Kidney capillary endothelial cell (primary cell): ENCODE measurements around the gene SHANK3.

Experiments
- DNase-seq: peaks from one replicate; pipeline ENCODE4 v3.0.0-alpha.2; 2018; ENCODE audit warnings: low spot score

The SHANK3 gene

DNA sequence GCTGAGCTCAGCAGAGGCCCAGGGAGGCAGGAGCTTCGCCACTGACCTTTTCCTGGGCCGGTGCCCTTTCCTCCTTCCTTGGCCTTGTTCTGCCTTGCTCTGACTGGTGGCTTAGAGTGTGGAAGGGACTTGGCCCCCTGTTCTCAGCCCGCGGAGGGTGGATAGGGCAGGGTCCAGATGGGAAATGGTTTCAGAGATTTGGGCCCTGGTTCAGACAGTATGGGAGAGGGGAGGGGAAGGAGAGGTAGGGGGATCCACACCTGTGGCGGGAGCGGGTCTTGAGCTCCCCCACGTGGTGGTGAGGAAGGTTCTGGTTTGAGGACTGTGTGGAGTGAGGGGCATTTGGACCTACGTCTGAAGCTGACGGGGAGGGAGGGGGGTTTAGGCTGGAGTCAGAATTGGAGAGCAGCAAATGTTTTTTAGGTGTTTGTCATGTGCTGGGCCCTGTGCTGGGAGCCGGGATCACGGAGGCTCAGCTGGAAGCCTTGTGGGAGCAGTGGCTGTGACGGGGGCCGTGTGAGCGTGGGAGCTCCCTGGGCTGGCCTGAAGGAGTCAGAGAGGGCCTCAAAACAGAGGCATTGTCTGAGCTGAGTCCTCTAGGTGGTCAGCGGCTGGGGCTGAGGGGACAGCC lies 27.2 kb downstream of the SHANK3 start:
- no peak for DNase-seq

DNA sequence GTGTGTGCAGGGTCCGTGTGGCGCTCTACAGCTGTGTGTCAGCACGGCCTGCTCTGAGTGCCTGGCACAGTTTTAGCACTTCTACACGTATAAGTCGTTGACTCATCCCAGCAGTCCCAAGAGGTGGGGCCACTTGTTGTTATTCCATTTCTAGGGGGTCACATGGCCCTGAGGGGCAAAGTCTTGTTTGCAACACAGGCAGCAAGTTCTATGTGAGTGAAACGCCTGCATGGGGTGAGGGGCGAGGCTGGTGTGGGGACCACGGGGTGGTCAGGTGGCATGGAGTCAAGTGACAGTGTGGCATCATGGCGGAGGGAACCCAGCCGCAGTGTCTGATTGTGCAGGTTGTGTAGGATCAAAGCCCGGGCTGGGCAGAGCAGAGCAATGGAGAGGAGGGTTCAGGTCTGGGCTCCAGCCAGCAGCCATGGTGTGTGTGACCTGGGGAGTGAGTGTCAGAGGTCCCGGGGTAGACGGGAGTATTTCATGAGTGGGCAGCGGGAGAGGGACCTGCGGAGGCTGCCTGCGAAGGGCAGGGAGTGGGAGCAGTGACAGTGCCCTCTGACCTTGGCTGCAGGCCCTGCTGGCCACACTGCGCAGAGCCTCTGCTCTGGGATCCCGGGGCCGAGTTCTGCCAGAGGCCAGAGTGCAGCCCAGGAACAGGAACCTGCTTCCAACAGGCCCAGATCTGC lies 27.9 kb downstream of the SHANK3 start:
- DNase-seq: no peak

GRCh38 chr22:50701076-50701419 lies 28.4 kb downstream of the SHANK3 start:
- DNase-seq: no peak

DNA sequence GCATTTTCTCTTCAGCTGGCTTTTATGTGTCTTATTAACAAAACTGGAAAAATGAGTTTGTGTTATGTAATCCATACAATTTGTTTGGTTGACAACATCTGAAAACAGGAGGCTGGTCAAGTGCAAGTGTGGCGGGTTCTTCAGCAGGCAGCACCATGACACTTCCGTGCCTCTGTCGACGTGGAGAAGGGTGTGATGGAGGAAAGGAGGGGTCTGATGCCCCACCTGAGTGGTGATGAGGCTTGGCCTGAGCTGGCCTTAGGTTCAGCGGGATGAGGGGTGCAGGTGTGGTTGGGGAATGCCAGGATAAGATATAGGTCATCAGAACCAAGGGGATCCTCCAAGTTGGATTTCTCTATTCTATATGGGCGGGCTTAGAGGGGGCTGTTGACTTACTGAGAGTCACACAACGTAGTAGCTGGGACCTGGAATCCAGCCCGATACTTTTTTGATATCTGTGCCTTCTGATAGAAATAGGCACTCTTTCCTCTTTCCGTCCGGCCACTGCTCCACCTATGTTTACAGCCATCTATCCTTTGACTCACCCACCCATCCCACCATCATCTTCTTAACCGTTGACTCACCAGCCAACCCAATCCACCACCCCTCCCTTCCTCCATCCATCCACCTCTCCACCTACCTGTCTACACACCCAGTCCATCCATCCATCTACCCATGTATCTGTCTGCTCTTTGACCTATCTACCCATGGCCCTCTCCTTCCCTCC lies 29.0 kb downstream of the SHANK3 start:
- no peak for DNase-seq

- DNase-seq: no peak
These were observed 29.6 kb downstream of the SHANK3 start for GRCh38 chr22:50702261-50702671.

DNA sequence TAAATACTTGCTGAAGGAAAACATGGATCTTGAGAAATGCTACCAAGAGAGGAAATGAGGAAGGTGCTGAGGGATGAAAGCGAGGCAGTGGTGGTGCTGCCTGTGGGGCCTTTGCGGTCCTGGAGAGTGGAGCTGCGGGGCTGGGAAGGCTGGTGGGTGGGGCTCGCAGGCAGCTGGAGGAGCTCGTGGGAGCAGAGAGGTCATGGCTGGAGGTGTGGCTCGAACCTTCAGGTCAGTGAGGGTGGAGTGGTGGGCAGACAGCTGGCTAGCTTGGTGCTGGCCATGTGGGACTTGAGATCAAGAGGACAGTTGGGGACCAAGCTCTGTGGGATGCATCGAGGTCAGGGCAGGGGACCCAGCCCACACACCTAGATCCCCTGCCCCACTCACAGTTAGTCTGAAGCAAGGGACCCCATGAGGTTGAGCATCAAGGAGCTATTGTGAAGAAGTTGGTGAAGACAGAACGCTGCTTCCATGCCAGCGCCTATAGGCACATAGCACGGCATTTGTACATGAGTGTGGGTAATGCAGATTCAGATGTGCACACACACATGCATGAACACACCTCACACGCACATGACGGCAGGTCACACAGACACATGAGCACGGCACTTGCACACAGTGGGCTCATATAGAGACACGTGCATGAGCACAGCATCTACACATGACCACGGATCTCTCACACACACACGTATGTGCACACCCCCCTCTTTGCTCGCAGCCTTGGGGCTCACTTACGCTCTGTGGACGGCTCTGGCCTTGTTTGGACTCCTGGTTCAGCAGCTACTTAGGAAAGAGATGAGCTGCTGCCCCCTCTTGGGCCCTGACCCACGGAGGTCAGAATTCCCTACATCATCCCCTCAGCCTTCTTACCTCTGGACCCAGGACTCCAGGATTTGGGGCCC lies 30.4 kb downstream of the SHANK3 start:
- no peak for DNase-seq

DNA sequence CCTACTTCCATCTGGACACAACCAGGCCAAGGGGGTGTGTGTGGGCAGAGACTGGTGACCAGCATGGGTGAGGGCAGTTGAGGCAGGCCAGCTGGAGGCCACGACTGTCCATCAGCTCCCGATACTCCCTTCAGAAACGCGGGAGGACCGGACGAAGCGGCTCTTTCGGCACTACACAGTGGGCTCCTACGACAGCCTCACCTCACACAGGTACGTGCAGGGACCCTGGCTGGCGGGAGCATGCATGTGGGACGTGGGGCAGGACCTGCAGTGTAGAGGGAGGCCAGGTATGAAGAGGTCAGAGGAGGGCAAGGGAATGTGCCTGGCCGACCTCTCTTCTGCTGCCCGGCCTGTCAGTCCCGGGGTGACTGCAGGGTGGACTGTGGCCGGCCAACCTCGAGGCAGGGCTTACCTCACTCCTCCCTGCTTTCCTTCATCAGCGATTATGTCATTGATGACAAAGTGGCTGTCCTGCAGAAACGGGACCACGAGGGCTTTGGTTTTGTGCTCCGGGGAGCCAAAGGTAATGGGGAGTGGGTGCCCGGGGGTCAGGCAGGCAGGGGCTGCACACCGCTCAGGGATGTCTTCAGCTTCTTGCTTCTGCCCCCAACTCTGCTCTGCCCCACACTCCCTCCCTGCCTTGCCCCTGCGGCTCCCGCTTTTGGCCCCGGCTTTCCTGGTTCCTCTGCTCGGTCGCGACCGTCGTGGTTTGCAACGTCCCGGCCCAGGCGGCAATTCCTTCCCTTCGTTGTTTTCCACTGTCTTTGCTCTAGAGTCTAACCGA lies 31.3 kb downstream of the SHANK3 start:
- no peak for DNase-seq

GRCh38 chr22:50704510-50705218 lies 32.0 kb downstream of the SHANK3 start:
- DNase-seq: no peak

DNA sequence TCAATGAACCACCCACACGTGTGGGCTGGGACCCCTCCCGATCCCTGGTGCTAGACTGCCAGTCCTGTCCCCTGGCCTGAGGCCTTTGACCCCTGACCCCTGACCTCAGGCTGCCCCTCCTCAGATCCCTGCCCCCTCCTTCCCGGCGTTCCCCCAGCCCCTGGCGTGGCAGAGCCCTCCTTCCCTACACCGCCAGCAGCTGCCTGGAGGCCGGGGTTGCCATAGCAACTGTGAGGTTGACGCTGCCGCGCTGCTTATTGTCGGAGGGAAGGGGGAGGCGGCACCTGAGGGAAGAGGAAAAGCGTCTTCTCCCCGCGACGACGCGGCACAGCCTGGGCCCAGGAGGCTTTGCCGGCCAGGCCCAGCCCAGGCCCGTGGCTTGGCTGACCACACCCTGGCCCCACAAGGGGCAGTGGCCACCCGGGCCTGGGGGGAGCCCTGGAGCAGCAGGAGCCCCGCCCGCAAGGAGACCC lies 32.6 kb downstream of the SHANK3 start:
- peak; percentile 65 for DNase-seq

DNA sequence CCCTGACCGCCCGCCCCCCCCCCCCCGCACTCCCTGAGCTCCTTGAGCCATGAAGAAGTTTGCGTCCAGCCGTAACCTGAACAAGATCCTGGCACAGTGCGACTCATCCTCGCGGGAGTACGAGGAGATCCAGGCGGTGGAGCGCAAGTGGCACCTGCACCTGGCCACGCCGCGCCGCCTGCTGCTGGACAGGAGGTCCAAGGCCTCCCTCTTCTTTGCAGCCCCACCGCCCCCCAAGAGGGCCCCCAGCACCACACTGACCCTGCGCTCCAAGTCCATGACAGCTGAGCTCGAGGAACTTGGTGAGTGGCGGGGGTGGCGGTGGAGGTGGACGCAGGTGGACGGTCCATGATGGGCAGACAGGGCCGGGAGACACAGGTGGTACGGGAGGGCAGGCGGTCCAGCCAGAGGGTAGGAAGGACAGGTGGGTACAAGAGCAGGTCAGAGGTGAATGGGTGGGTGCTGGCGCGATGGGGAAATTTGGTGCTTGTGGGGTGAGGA lies 33.3 kb downstream of the SHANK3 start:
- DNase-seq: no peak

- DNase-seq: no peak
These were observed 34.0 kb downstream of the SHANK3 start for GRCh38 chr22:50706481-50707125.

GRCh38 chr22:50708474-50708873 lies 35.9 kb downstream of the SHANK3 start:
- no peak for DNase-seq

DNA sequence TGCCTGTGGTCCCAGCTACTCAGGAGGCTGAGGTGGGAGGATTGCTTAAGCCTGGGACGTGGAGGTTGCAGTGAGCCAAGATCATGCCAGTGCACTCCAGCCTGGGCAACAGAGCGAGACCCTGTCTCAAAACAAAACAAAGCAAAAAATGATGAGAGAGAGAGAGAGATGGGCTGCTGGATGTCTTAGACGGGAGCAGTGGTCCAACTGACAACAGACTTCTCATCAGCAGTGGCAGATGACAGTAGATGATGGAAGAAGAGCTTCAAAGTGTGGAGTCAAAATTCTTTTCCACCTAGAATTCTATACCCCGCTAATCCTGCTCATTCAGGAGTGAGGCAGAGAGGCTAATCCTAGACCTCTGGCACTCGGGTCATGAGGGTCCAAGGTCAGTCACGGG lies 36.4 kb downstream of the SHANK3 start:
- no peak for DNase-seq

DNA sequence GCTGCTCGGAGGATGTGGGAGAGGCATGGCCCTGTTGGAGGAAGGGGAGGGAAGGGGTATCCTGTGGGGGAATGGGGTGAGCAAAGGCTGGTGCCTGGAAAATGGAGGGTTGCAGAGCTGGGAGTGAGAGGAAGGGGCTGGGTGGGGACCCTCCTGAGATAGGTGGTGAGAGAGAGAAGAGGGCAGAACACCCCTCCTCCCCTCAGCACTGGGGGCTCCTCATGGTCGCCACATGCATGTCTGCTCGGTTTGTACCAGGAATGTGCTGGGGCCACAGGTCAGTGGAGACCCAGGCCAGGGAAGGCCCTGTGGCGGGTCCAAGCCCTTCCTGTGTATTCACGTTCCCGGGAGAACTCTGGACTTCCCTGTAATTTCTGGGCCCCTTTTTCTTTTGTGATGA lies 37.6 kb downstream of the SHANK3 start:
- DNase-seq: no peak

DNA sequence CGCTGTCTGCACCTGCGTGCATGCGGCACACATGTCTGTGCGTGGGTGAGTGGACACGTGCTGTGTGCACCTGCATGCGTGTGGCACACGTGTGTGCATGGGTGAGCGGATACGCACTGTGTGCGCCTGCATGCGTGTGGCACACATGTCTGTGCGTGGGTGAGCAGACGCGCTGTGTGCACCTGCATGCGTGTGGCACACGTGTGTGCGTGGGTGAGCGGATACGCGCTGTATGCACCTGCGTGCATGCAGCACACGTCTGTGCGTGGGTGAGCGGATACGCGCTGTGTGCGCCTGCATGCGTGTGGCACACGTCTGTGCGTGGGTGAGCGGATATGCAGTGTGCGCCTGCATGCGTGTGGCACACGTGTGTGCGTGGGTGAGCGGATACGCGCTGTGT lies 38.3 kb downstream of the SHANK3 start:
- DNase-seq: no peak

- no peak for DNase-seq
These were observed 39.1 kb downstream of the SHANK3 start for GRCh38 chr22:50711446-50712340.

GRCh38 chr22:50712341-50713007 lies 39.9 kb downstream of the SHANK3 start:
- DNase-seq: no peak

DNA sequence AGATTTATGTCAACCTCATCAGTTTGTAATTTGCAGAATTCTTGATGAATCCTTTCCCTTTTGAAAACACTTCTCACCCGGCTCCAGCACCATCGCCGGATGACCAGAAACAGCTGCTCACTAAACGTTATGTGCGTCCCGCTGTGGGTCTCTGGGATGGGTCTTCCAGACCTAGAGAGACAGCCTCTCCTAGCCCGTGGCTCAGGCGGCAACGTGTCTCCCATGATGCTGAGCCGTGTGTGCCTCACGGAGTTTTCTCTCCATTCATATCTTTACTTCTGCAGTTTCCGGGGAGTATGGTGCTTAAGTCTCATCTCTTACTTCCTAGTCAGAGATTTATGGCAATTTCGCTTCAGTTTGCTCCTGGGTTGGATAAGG lies 40.4 kb downstream of the SHANK3 start:
- DNase-seq: no peak
